Neuronal stem cell (in vitro differentiated cells): ENCODE data around the gene RTF2.

Experiments
- DNase-seq: peaks from one replicate; pipeline ENCODE4 v3.0.0-alpha.2; 2013; ENCODE audit warnings: low spot score
- H2AFZ ChIP-seq: one replicate; pipeline ENCODE4 v1.6.1; 2013; ENCODE audit warnings: mild to moderate bottlenecking, low read length, inconsistent platforms
- H2AK5ac ChIP-seq: 2 replicates; pipeline ENCODE4 v1.6.1; 2013; ENCODE audit warnings: low read depth, mild to moderate bottlenecking, inconsistent platforms, low read length, moderate library complexity, mixed read lengths
- H2BK120ac ChIP-seq: 2 replicates; pipeline ENCODE4 v1.6.1; 2013; ENCODE audit warnings: low read depth, mild to moderate bottlenecking, inconsistent platforms, low read length, moderate library complexity, mixed read lengths
- H2BK12ac ChIP-seq: one replicate; pipeline ENCODE4 v1.6.1; 2013; ENCODE audit warnings: low read length, inconsistent platforms
- H2BK15ac ChIP-seq: 2 replicates; pipeline ENCODE4 v1.6.1; 2013; ENCODE audit warnings: mild to moderate bottlenecking, low read length, inconsistent platforms, mixed read lengths
- H2BK5ac ChIP-seq: one replicate; pipeline ENCODE4 v1.6.1; 2013; ENCODE audit warnings: inconsistent platforms, mild to moderate bottlenecking, low read length, moderate library complexity
- H3K14ac ChIP-seq: one replicate; pipeline ENCODE4 v1.6.1; 2013; ENCODE audit warnings: low read length, inconsistent platforms
- H3K18ac ChIP-seq: 2 replicates; pipeline ENCODE4 v1.6.1; 2013; ENCODE audit warnings: low read length, inconsistent platforms
- H3K23ac ChIP-seq: 2 replicates; pipeline ENCODE4 v1.6.1; 2013; ENCODE audit warnings: low read depth, mild to moderate bottlenecking, mixed read lengths, low read length, inconsistent platforms; ENCODE audit not compliant: poor library complexity
- H3K27ac ChIP-seq: replicated peaks from 3 replicates; pipeline ENCODE4 v1.5.1; 2013; ENCODE audit warnings: low read length, inconsistent platforms
- H3K27me3 ChIP-seq, 3 experiments: 2 replicates each; pipeline ENCODE4 v1.6.1; 2013; ENCODE audit warnings: low read length in 3 of 3, mild to moderate bottlenecking in 2 of 3, inconsistent platforms in 1 of 3, low read depth in 1 of 3, mixed read lengths in 1 of 3, moderate library complexity in 1 of 3; ENCODE audit not compliant: control insufficient read depth in 3 of 3, insufficient read depth in 3 of 3
- H3K36me3 ChIP-seq, 2 donors: replicated peaks in 1 of 2; 2 replicates each; pipeline ENCODE4 v1.6.1; 2013; ENCODE audit warnings: low read length in 2 of 2; ENCODE audit not compliant: control insufficient read depth in 2 of 2, insufficient read depth in 2 of 2
- H3K4ac ChIP-seq: 2 replicates; pipeline ENCODE4 v1.6.1; 2013; ENCODE audit warnings: inconsistent platforms, mild to moderate bottlenecking, low read length, moderate library complexity
- H3K4me1 ChIP-seq, 2 donors: 1 replicate in 1 of 2; 2 replicates in 1 of 2; pipeline ENCODE4 v1.6.1; 2013; ENCODE audit warnings: low read length in 2 of 2, low read depth in 1 of 2; ENCODE audit not compliant: control insufficient read depth in 2 of 2, insufficient read depth in 1 of 2
- H3K4me2 ChIP-seq: one replicate; pipeline ENCODE4 v1.6.1; 2013; ENCODE audit warnings: mild to moderate bottlenecking, low read length, inconsistent platforms; ENCODE audit not compliant: insufficient read depth, poor library complexity, severe bottlenecking
- H3K4me3 ChIP-seq, 2 donors: 2 replicates each; pipeline ENCODE4 v1.5.1; 2013; ENCODE audit warnings: low read length in 2 of 2, mild to moderate bottlenecking in 2 of 2, inconsistent platforms in 1 of 2, moderate library complexity in 1 of 2
- H3K79me1 ChIP-seq: one replicate; pipeline ENCODE4 v1.6.1; 2013; ENCODE audit warnings: low read depth, mild to moderate bottlenecking, inconsistent platforms, low read length, moderate library complexity
- H3K9ac ChIP-seq: one replicate; pipeline ENCODE4 v1.6.1; 2013; ENCODE audit warnings: mild to moderate bottlenecking, low read depth, low read length, inconsistent platforms; ENCODE audit not compliant: poor library complexity
- H3K9me3 ChIP-seq, 2 donors: replicated peaks in 1 of 2; 2 replicates each; pipeline versions ENCODE3 to v1.6.1; 2013; ENCODE audit warnings: low read length in 2 of 2, mild to moderate bottlenecking in 2 of 2, inconsistent platforms in 1 of 2, low read depth in 1 of 2, mixed read lengths in 1 of 2, moderate library complexity in 1 of 2; ENCODE audit not compliant: control insufficient read depth in 2 of 2, insufficient read depth in 1 of 2
- H4K8ac ChIP-seq: one replicate; pipeline ENCODE4 v1.6.1; 2013; ENCODE audit warnings: low read depth, mild to moderate bottlenecking, inconsistent platforms, low read length, moderate library complexity
- H4K91ac ChIP-seq: one replicate; pipeline ENCODE4 v1.6.1; 2013; ENCODE audit warnings: low read length, low read depth, mild to moderate bottlenecking, inconsistent platforms; ENCODE audit not compliant: poor library complexity
- WGBS, 2 donors: extraction: QIAGEN DNeasy Blood & Tissue Kit; methylation state at CpG; one replicate each; pipeline ENCODE4 v1.1.7; 2013; ENCODE audit warnings: missing lambda C conversion rate in 2 of 2, mixed read lengths in 1 of 2; ENCODE audit not compliant: insufficient read length in 2 of 2, insufficient replicate concordance in 1 of 2; ENCODE audit errors: extremely low coverage in 2 of 2; 5-methylcytosine and 5-hydroxymethylcytosine counted together

The RTF2 gene

GRCh38 chr20:56506103-56506502 is 37.7 kb downstream of the RTF2 start:
- Histone ChIP-seq H2BK15ac (no peak overlapping the region), H2AK5ac (no peak overlapping the region), H3K4me3 (no peak overlapping the region), H3K4ac (no peak overlapping the region), H4K8ac (no peak overlapping the region), H2BK12ac (no peak overlapping the region), H3K36me3 (peaks cover 0 to 5% of the 10 kb centered on the region in 2 donors), H3K4me2 (no peak overlapping the region), H3K23ac (no peak overlapping the region), H4K91ac (no peak overlapping the region), H2AFZ (no peak overlapping the region), H2BK120ac (no peak overlapping the region), H3K9ac (no peak overlapping the region), H2BK5ac (no peak overlapping the region), H3K27ac (no peak overlapping the region), H3K18ac (no peak overlapping the region), H3K9me3 (no peaks in the 10 kb centered on the region), H3K27me3 (no peaks in the 10 kb centered on the region), H3K4me1 (no peaks in the 10 kb centered on the region), H3K79me1 (no peaks in the 10 kb centered on the region), H3K14ac (no peak overlapping the region)
- WGBS, 2 donors, result no CpG with 5 or more reads among the region's 3 CpGs
- DNase-seq, result no peak

GRCh38 chr20:56511926-56512325 is 43.5 kb downstream of the RTF2 start:
- no peaks in the 10 kb centered on the region for H3K27me3 ChIP-seq
- H4K8ac ChIP-seq, result no peak overlapping the region
- peaks cover 6 to 19% of the 10 kb centered on the region in 2 donors for H3K36me3 ChIP-seq
- no CpG with 5 or more reads among the region's 10 CpGs for WGBS, 2 donors
- no peak overlapping the region for H2AK5ac ChIP-seq
- peaks cover 0 to 6% of the 10 kb centered on the region in 2 donors for H3K4me1 ChIP-seq
- H3K27ac ChIP-seq, result no peak overlapping the region
- no peak overlapping the region for H3K4ac ChIP-seq
- H2BK5ac ChIP-seq, result no peak overlapping the region
- H3K79me1 ChIP-seq, result no peaks in the 10 kb centered on the region
- no peak overlapping the region for H3K18ac ChIP-seq
- H2AFZ ChIP-seq, result no peak overlapping the region
- no peak overlapping the region for H3K4me2 ChIP-seq
- no peaks in the 10 kb centered on the region for H3K9me3 ChIP-seq
- H2BK120ac ChIP-seq, result no peak overlapping the region
- no peak overlapping the region for H2BK12ac ChIP-seq
- no peak overlapping the region for H3K9ac ChIP-seq
- DNase-seq, result no peak
- H2BK15ac ChIP-seq, result no peak overlapping the region
- H4K91ac ChIP-seq, result no peak overlapping the region
- H3K23ac ChIP-seq, result no peak overlapping the region
- H3K4me3 ChIP-seq, result no peak overlapping the region
- H3K14ac ChIP-seq, result no peak overlapping the region

GRCh38 chr20:56513161-56514150 is 45.0 kb downstream of the RTF2 start:
- H3K4me3 ChIP-seq, result peak overlapping the region in 1 of 2 donors; percentile 37
- no peak overlapping the region for H4K91ac ChIP-seq
- H3K9ac ChIP-seq, result no peak overlapping the region
- H3K18ac ChIP-seq, result no peak overlapping the region
- no peaks in the 10 kb centered on the region for H3K79me1 ChIP-seq
- H3K14ac ChIP-seq, result no peak overlapping the region
- peaks cover 0 to under 1% of the 10 kb centered on the region in 2 donors for H3K9me3 ChIP-seq
- peaks cover 15 to 34% of the 10 kb centered on the region in 2 donors for H3K36me3 ChIP-seq
- H3K4ac ChIP-seq, result no peak overlapping the region
- no peak overlapping the region for H2BK5ac ChIP-seq
- H2BK15ac ChIP-seq, result no peak overlapping the region
- no peak overlapping the region for H2BK120ac ChIP-seq
- H3K4me2 ChIP-seq, result no peak overlapping the region
- no peak for DNase-seq
- no peak overlapping the region for H2AK5ac ChIP-seq
- WGBS, 2 donors, result no CpG with 5 or more reads among the region's 22 CpGs
- H3K4me1 ChIP-seq, result peaks cover 0 to 6% of the 10 kb centered on the region in 2 donors
- H3K23ac ChIP-seq, result no peak overlapping the region
- no peak overlapping the region for H4K8ac ChIP-seq
- H3K27ac ChIP-seq, result no peak overlapping the region
- H3K27me3 ChIP-seq, result no peaks in the 10 kb centered on the region
- H2AFZ ChIP-seq, result no peak overlapping the region
- no peak overlapping the region for H2BK12ac ChIP-seq

GRCh38 chr20:56516631-56517030 is 48.2 kb downstream of the RTF2 start:
- no peak overlapping the region for H3K4me3 ChIP-seq
- H3K9ac ChIP-seq, result no peak overlapping the region
- H3K36me3 ChIP-seq, result peaks cover 25 to 53% of the 10 kb centered on the region in 2 donors
- no peak overlapping the region for H2BK15ac ChIP-seq
- no CpG with 5 or more reads among the region's 5 CpGs for WGBS, 2 donors
- H2AK5ac ChIP-seq, result no peak overlapping the region
- no peak overlapping the region for H3K27ac ChIP-seq
- H3K4ac ChIP-seq, result no peak overlapping the region
- H3K4me1 ChIP-seq, result peaks cover 0 to 6% of the 10 kb centered on the region in 2 donors
- no peak overlapping the region for H2BK120ac ChIP-seq
- H4K91ac ChIP-seq, result no peak overlapping the region
- H2BK12ac ChIP-seq, result no peak overlapping the region
- H3K23ac ChIP-seq, result no peak overlapping the region
- H3K79me1 ChIP-seq, result no peaks in the 10 kb centered on the region
- H2BK5ac ChIP-seq, result no peak overlapping the region
- H3K27me3 ChIP-seq, result no peaks in the 10 kb centered on the region
- DNase-seq, result no peak
- H3K14ac ChIP-seq, result no peak overlapping the region
- peaks cover 6 to 21% of the 10 kb centered on the region in 2 donors for H3K9me3 ChIP-seq
- no peak overlapping the region for H4K8ac ChIP-seq
- H3K18ac ChIP-seq, result no peak overlapping the region
- H2AFZ ChIP-seq, result no peak overlapping the region
- no peak overlapping the region for H3K4me2 ChIP-seq
